NCI-H2227 treated with DMSO at 0.1 percent for 48 hours (cell line): Measurements from ENCODE around the gene NIF3L1.

Experiments used
- DNase-seq: peaks from one replicate; lab custom pipeline; 2025; lab: John Stamatoyannopoulos, UW

NIF3L1 gene

GRCh38 chr2:200888704-200889625, at the start of gene NIF3L1, which contains the start of gene PPIL3:
Gene NIF3L1 (plus strand): TSS chr2:200889371. CDS start chr2:200891944, 2,573 bp downstream.
Gene PPIL3 (minus strand): TSS chr2:200889077. CDS start chr2:200887615, 1,462 bp downstream.
- peak; percentile 99 for DNase-seq

GRCh38 chr2:200839513-200839912, 49.7 kb upstream of the NIF3L1 start:
- DNase-seq, result no peak

GRCh38 chr2:200843993-200844948, 44.9 kb upstream of the NIF3L1 start:
- DNase-seq, result no peak

- no peak for DNase-seq
Observed at GRCh38 chr2:200845194-200845593, 44.0 kb upstream of the NIF3L1 start.

GRCh38 chr2:200845669-200846325, 43.4 kb upstream of the NIF3L1 start:
- DNase-seq, result no peak

GRCh38 chr2:200847269-200847668, 41.9 kb upstream of the NIF3L1 start:
- no peak for DNase-seq

GRCh38 chr2:200847939-200848338, 41.2 kb upstream of the NIF3L1 start:
- DNase-seq, result no peak

- DNase-seq, result no peak
Observed at GRCh38 chr2:200850512-200851256, 38.5 kb upstream of the NIF3L1 start.

- no peak for DNase-seq
Observed at GRCh38 chr2:200851398-200852248, 37.5 kb upstream of the NIF3L1 start.

GRCh38 chr2:200852605-200853004, 36.6 kb upstream of the NIF3L1 start:
- no peak for DNase-seq

- DNase-seq, result no peak
Observed at GRCh38 chr2:200856806-200857205, 32.4 kb upstream of the NIF3L1 start.

- DNase-seq, result peak; percentile 6
Observed at GRCh38 chr2:200860092-200860795, 28.9 kb upstream of the NIF3L1 start.

- peak; percentile 6 for DNase-seq
Observed at GRCh38 chr2:200861617-200862155, 27.5 kb upstream of the NIF3L1 start.

- peak; percentile 47 for DNase-seq
Observed at GRCh38 chr2:200862532-200863000, 26.6 kb upstream of the NIF3L1 start.

- peak; percentile 80 for DNase-seq
Observed at GRCh38 chr2:200863782-200864175, 25.4 kb upstream of the NIF3L1 start.

- DNase-seq, result peak; percentile 96
Observed at GRCh38 chr2:200864176-200865034, 24.8 kb upstream of the NIF3L1 start, which contains the start of gene CLK1. Gene CLK1 (minus strand): TSS chr2:200864658. CDS start chr2:200861862, 2,796 bp downstream.

- no peak for DNase-seq
Observed at GRCh38 chr2:200869014-200869413, 20.2 kb upstream of the NIF3L1 start.

- no peak for DNase-seq
Observed at GRCh38 chr2:200871151-200871550, 18.0 kb upstream of the NIF3L1 start.
